HFFc6 (cell line): ENCODE results near the gene FGF3. TPM values are rescaled to one million over a fixed set of nuclear protein-coding genes. Genes with fewer than 3 reads are reported as not detected.

Source experiments
- DNase-seq: peaks from one replicate; pipeline ENCODE4 v3.0.0-alpha.2; 2018
- H3K27ac Mint-ChIP-seq: 2 replicates; pipeline ENCODE4 v1.8.0; 2020; ENCODE audit warnings: mild to moderate bottlenecking, mixed read lengths
- H3K27me3 Mint-ChIP-seq: 2 replicates; pipeline ENCODE4 v1.8.0; 2021; ENCODE audit warnings: mild to moderate bottlenecking, moderate library complexity, mixed read lengths; ENCODE audit not compliant: insufficient read depth
- H3K36me3 Mint-ChIP-seq: 2 replicates; pipeline ENCODE4 v1.8.0; 2021; ENCODE audit warnings: low read depth, mixed read lengths
- H3K4me1 Mint-ChIP-seq: 2 replicates; pipeline ENCODE4 v1.8.0; 2020; ENCODE audit warnings: low read depth, mixed read lengths
- H3K4me3 Mint-ChIP-seq: 2 replicates; pipeline ENCODE4 v1.8.0; 2020; ENCODE audit warnings: mild to moderate bottlenecking, moderate library complexity, mixed read lengths
- H3K9me3 Mint-ChIP-seq: 2 replicates; pipeline ENCODE4 v1.8.0; 2020; ENCODE audit warnings: mild to moderate bottlenecking, mixed read lengths
- total RNA-seq, 6 experiments: library from RNA; stranded (reverse); fragmentation: NEBNext Ultra II Directional; extraction: Animal tissue kit (Norgen Biotek cat#: 25700); gene quantifications; 2 replicates in 1 of 6; 3 replicates in 5 of 6; pipeline ENCODE4 v1.2.3, GENCODE V29; 2021
- TF ChIP-seq, protein P1 (sequence below): fragments of 200-600 bp; sonication (generic); IDR thresholded peaks from 2 replicates; pipeline ENCODE4 v1.5.0; 2021; ENCODE audit warnings: antibody characterized with exemption, mild to moderate bottlenecking

FGF3 gene
- total RNA-seq, 6 experiments from 2014 or later: not detected

DNA sequence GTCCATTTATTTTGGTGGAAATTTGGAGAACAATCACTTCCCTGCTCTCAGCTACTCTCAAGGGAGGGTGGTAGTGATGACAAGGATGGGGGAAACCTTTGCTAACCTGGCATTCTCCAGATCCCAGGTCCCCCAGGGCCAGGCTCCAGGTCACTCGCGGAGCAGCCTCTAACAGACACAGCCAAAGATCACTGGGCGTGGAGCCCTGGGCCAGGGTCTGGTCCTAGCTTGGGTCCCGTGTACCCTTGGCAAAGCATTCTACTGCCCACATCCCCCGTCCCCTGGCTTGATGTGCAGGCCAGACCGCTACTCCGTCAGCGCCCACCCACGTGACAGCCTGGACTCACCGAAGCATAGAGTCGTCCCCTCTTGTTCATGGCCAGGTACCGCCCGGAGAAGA, 3.2 kb downstream of the FGF3 start:
- no peaks in the 10 kb centered on the region for H3K4me1 Mint-ChIP-seq
- DNase-seq: no peak
- H3K27ac Mint-ChIP-seq: no peak overlapping the region

DNA sequence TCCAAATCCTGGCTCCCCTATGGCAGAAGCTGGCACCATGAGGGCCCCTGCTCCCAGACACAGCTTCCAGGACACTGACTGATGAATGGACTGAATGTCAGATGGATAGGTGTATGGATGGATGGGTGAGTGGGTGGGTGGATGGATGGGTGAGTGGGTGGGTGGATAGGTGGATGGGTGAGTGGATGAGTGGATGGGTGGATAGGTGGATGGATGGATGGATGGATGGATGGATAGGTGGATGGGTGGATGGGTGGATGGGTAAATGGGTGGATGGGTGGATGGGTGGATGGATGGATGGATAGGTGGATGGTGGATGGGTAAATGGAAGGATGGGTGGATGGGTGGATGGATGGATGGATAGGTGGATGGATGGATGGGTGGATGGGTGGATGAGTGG, 4.3 kb downstream of the FGF3 start:
- DNase-seq: no peak
- peaks cover 23% of the 10 kb centered on the region for H3K27me3 Mint-ChIP-seq
- no peaks in the 10 kb centered on the region for H3K36me3 Mint-ChIP-seq
- H3K27ac Mint-ChIP-seq: no peak overlapping the region
- TF ChIP-seq, protein P1, sequence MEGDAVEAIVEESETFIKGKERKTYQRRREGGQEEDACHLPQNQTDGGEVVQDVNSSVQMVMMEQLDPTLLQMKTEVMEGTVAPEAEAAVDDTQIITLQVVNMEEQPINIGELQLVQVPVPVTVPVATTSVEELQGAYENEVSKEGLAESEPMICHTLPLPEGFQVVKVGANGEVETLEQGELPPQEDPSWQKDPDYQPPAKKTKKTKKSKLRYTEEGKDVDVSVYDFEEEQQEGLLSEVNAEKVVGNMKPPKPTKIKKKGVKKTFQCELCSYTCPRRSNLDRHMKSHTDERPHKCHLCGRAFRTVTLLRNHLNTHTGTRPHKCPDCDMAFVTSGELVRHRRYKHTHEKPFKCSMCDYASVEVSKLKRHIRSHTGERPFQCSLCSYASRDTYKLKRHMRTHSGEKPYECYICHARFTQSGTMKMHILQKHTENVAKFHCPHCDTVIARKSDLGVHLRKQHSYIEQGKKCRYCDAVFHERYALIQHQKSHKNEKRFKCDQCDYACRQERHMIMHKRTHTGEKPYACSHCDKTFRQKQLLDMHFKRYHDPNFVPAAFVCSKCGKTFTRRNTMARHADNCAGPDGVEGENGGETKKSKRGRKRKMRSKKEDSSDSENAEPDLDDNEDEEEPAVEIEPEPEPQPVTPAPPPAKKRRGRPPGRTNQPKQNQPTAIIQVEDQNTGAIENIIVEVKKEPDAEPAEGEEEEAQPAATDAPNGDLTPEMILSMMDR: no peak
- H3K4me1 Mint-ChIP-seq: no peaks in the 10 kb centered on the region
- no peaks in the 10 kb centered on the region for H3K9me3 Mint-ChIP-seq
- H3K4me3 Mint-ChIP-seq: no peak overlapping the region

More for the DNA sequence above, 3.2 kb downstream of the FGF3 start:
- TF ChIP-seq, protein P1: no peak
- Mint-ChIP-seq H3K4me3 (no peak overlapping the region), H3K9me3 (no peaks in the 10 kb centered on the region), H3K27me3 (peaks cover 30% of the 10 kb centered on the region), H3K36me3 (no peaks in the 10 kb centered on the region)

DNA sequence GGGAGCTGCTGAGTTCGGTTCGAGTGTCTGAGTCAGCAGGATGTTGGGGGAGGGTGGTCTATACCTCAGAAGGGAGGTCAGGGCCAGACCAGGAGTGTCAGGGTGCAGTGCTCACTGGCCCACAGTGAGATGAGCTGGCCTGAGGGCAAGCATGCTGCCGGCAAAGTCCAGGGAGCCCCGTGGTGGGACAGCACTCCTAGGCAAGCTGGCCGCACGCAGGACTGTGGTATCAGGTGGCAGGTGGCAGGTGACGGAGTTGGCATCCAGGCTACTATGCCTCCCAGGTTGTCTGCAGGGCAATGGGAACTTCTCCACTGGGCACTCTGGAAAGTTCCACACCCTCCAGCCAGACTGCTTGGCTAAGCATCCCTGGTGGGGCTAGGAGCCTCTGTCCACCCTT, 4.8 kb downstream of the FGF3 start:
- H3K27me3 Mint-ChIP-seq: peaks cover 25% of the 10 kb centered on the region
- TF ChIP-seq, protein P1: no peak
- no peaks in the 10 kb centered on the region for H3K4me1 Mint-ChIP-seq
- no peak overlapping the region for H3K4me3 Mint-ChIP-seq
- no peak overlapping the region for H3K27ac Mint-ChIP-seq
- H3K36me3 Mint-ChIP-seq: no peaks in the 10 kb centered on the region
- no peaks in the 10 kb centered on the region for H3K9me3 Mint-ChIP-seq
- DNase-seq: no peak

DNA sequence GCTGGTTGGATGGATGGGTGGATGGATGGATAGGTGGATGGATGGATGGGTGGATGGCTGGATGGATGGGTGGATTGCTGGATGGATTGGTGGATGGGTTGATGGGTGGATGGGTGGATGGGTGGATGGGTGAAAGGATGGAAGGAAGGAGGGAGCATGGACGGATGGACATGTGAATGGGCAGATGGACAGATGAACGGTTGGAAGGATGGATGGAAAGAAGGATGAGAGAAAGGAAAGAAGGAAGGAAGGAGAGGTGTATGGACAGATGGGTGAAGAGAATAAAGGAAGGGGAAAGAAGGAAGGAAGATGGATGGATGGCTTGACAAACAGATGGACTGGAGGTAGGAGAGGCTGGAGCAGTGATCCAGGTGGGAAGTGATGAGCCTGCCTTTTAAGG, 5.4 kb downstream of the FGF3 start:
- no peaks in the 10 kb centered on the region for H3K4me1 Mint-ChIP-seq
- DNase-seq: no peak
- TF ChIP-seq, protein P1: no peak
- H3K27ac Mint-ChIP-seq: no peak overlapping the region
- H3K4me3 Mint-ChIP-seq: no peak overlapping the region
- no peaks in the 10 kb centered on the region for H3K36me3 Mint-ChIP-seq
- H3K9me3 Mint-ChIP-seq: no peaks in the 10 kb centered on the region
- H3K27me3 Mint-ChIP-seq: peaks cover 24% of the 10 kb centered on the region

DNA sequence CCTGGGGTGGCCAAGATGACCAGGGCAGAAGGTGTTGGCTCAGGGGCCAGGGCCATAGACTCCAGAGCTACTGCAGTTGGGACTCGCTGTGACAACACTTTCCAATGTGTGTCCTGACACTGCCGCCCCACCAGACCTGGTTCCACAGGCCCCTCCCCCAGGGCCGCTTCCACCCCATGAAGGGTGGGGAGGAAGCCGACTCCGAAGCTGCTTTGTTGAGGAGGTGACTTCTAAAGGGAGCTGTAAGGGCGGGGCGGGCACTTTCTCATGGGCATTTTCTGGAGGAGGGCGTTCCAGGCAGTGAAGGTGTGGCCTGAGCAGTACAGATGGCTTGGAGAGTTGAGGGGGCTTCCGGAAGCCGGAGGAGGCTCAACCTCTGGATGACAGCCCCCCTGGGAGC, 6.3 kb downstream of the FGF3 start:
- Mint-ChIP-seq H3K9me3 (no peaks in the 10 kb centered on the region), H3K27me3 (peaks cover 28% of the 10 kb centered on the region), H3K4me1 (no peaks in the 10 kb centered on the region), H3K27ac (no peak overlapping the region), H3K36me3 (no peaks in the 10 kb centered on the region), H3K4me3 (no peak overlapping the region)
- TF ChIP-seq, protein P1: no peak
- DNase-seq: no peak

DNA sequence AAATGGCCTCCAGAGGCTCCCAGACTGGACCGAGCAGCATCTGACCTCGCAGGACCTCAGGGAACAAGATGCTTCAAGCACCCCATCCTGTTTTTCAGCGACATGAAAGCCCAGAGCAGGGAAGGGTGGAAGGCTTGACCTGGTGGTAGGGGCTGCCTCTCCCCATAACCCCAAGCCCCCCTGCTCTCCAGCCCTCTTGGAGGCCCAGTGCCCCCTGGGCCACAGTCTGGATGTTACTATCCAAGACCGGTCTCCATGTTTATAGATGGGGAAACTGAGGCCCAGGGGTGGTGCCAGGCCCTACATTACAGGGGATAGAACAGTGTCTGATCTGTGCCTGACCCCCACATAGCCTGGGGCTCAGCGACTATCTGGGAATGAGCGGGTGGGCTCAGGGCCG, 7.0 kb downstream of the FGF3 start:
- no peak for DNase-seq
- peaks cover 28% of the 10 kb centered on the region for H3K27me3 Mint-ChIP-seq
- no peaks in the 10 kb centered on the region for H3K36me3 Mint-ChIP-seq
- H3K9me3 Mint-ChIP-seq: no peaks in the 10 kb centered on the region
- H3K27ac Mint-ChIP-seq: no peak overlapping the region
- no peaks in the 10 kb centered on the region for H3K4me1 Mint-ChIP-seq
- TF ChIP-seq, protein P1: no peak
- no peak overlapping the region for H3K4me3 Mint-ChIP-seq
